Psoas muscle (tissue), 8 donors: ENCODE data around the gene CHST15. TPM values are rescaled to one million over a fixed set of nuclear protein-coding genes. Genes with fewer than 3 reads are reported as not detected.

Source experiments
- ATAC-seq, 4 donors: fragments of 200-7000 bp; cut with Tn5 transposase; one replicate each; pipeline ENCODE4 v1.9.1; 2020; ENCODE audit warnings: moderate library complexity in 3 of 4, mild to moderate bottlenecking in 2 of 4
- DNase-seq, 2 donors: peaks; one replicate each; pipeline ENCODE4 v3.0.0-alpha.2; 2020
- H3K27ac ChIP-seq: fragments of 200-600 bp; one replicate; pipeline ENCODE4 v1.8.0; 2022
- H3K27me3 ChIP-seq, 3 donors: fragments of 200-600 bp in 1 of 3; one replicate each; pipeline versions ENCODE4 v1.6.1 to v1.8.0; 2013 to 2022; ENCODE audit warnings: low read length in 2 of 3, mild to moderate bottlenecking in 2 of 3, moderate library complexity in 1 of 3; ENCODE audit not compliant: insufficient read depth in 3 of 3
- H3K36me3 ChIP-seq, 2 donors: fragments of 200-600 bp in 1 of 2; one replicate each; pipeline versions ENCODE4 v1.6.1 to v1.8.0; 2013 to 2022; ENCODE audit warnings: low read depth in 1 of 2, mild to moderate bottlenecking in 1 of 2, moderate library complexity in 1 of 2; ENCODE audit not compliant: insufficient read depth in 1 of 2
- H3K4me1 ChIP-seq: fragments of 200-600 bp; one replicate; pipeline ENCODE4 v1.8.0; 2022
- H3K4me3 ChIP-seq: fragments of 200-600 bp; one replicate; pipeline ENCODE4 v1.8.0; 2022; ENCODE audit warnings: mild to moderate bottlenecking
- H3K9me3 ChIP-seq: fragments of 200-600 bp; one replicate; pipeline ENCODE4 v1.8.0; 2022
- CTCF ChIP-seq: fragments of 200-600 bp; IDR thresholded peaks from one replicate; pipeline ENCODE4 v1.8.0; 2022; ENCODE audit warnings: antibody characterized with exemption
- WGBS, 3 donors: extraction: QIAGEN DNeasy Blood & Tissue Kit; methylation state at CpG; one replicate each; pipeline versions ENCODE4 v1.1.6 to v1.1.7; 2013; 5-methylcytosine and 5-hydroxymethylcytosine counted together
- intact Hi-C, 2 donors: fragments of 100-400 bp; cut with DNase I; formaldehyde crosslinking; loops; one replicate each; pipeline versions ENCODE4 v1.11.0 to v1.14.2; 2022
- polyA plus RNA-seq, 3 donors: library from polyadenylated mRNA; stranded (reverse); fragments of 200-250 nt; gene quantifications; one replicate each; pipeline ENCODE4 v1.2.3, GENCODE V29; 2013
- total RNA-seq, 4 donors: library from RNA; stranded (reverse); fragmentation: NEBNext Ultra II Directional in 2 of 4; extraction: Animal tissue kit (Norgen Biotek cat#: 25700) in 2 of 4; gene quantifications; one replicate each; pipeline versions ENCODE4 v1.2.1 to v1.2.4, GENCODE V29; 2021 to 2023
- donor health status: healthy with polysubstance abuse.
- donor health status: DM: no; HTN: no; CAD: no; lungs with moderate emphysema.
- donor health status: Bipolar disorder and iron deficiency.
- donor health status: healthy.
- donor health status: DM: yes; HTN: yes; CAD: no.
- donor health status: DM: no; HTN: no; CAD: no.
- donor health status: DM: no; HTN: no; CAD: no.
- donor health status: DM: yes; HTN: yes; CAD: no.

Gene CHST15
- total and polyA plus RNA-seq, 7 donors: 3.6 to 39.2 (median 10.4) TPM

DNA sequence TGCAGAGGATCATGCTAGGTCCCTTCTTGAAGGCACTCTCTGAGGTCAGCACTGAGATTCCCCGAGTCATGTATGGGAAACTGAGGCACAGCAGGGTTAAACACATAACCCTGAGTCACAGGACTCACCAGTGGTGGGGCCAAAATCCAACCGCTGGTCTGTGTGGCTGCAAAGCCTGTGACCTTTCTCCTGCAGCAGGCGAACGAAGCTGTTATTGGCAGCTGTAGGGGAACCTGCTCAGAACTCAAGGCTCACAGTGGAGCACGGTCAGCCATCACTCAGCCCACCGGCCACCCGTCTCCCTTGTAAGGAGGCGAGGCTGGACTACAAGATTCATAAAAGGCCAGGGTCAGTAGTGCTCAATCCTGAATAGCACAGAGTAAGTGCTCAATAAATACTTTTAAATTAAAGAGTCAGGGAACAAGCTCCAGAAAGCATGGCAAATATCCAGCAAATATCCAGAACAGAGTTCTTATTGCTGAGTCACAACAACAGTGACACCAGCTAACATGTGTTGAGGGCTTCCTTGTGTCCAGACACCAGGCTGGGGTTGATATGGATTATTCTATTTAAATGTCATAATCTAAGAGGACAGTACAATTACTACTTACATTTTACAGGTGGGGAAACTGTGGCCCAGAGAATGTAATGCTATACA is 34.9 kb downstream of the CHST15 start:
- Histone ChIP-seq H3K36me3 (no peaks in the 10 kb centered on the region), H3K4me3 (no peak overlapping the region), H3K27me3 (no peaks in the 10 kb centered on the region), H3K9me3 (no peaks in the 10 kb centered on the region), H3K27ac (no peak overlapping the region), H3K4me1 (peaks cover 7% of the 10 kb centered on the region)
- 72 to 91% (median 88%) methylated on average over 8 of the region's 8 CpGs for WGBS, 3 donors
- no peak for TF ChIP-seq CTCF
- intact Hi-C loops: loop anchor here in 1 of 2 donors (5.0 kb wide), 1 partner anchor 34 kb away; the partner anchor contains the start of gene CHST15
- DNase-seq: no peak
- ATAC-seq: no peak

- Histone ChIP-seq H3K4me3 (no peak overlapping the region), H3K27me3 (no peaks in the 10 kb centered on the region), H3K4me1 (peaks cover 7% of the 10 kb centered on the region), H3K27ac (no peak overlapping the region), H3K36me3 (no peaks in the 10 kb centered on the region), H3K9me3 (no peaks in the 10 kb centered on the region)
- DNase-seq (no peak), ATAC-seq (no peak)
- no peak for TF ChIP-seq CTCF
- intact Hi-C loops: loop anchor here in 1 of 2 donors (5.0 kb wide), 1 partner anchor 35 kb away; the partner anchor contains the start of gene CHST15
- 63 to 71% (median 67%) methylated on average over 6 of the region's 6 CpGs for WGBS, 3 donors
Observed at GRCh38 chr10:124057601-124058000, 35.8 kb downstream of the CHST15 start.

- Histone ChIP-seq H3K27ac (no peak overlapping the region), H3K36me3 (no peaks in the 10 kb centered on the region), H3K4me3 (no peak overlapping the region), H3K4me1 (peaks cover 7% of the 10 kb centered on the region), H3K27me3 (no peaks in the 10 kb centered on the region), H3K9me3 (no peaks in the 10 kb centered on the region)
- intact Hi-C loops: loop anchor here in 1 of 2 donors (5.0 kb wide), 1 partner anchor 36 kb away; the partner anchor contains the start of gene CHST15
- peak in 2 of 4 donors; percentile 14 to 21 for ATAC-seq
- 78 to 93% (median 92%) methylated on average over 26 to 29 of the region's 29 CpGs for WGBS, 3 donors
- no peak for TF ChIP-seq CTCF
- no peak for DNase-seq
Observed at GRCh38 chr10:124056337-124056980, 36.9 kb downstream of the CHST15 start.

- H3K27ac ChIP-seq: no peak overlapping the region
- peaks cover 7% of the 10 kb centered on the region for H3K4me1 ChIP-seq
- DNase-seq (no peak), ATAC-seq (peak in 3 of 4 donors; percentile 34 to 53 (median 47))
- no peaks in the 10 kb centered on the region for H3K27me3 ChIP-seq
- intact Hi-C loops: no loop called here
- H3K4me3 ChIP-seq: no peak overlapping the region
- H3K36me3 ChIP-seq: no peaks in the 10 kb centered on the region
- H3K9me3 ChIP-seq: no peaks in the 10 kb centered on the region
- TF ChIP-seq CTCF: no peak
- WGBS, 3 donors: 5 to 28% (median 8%) methylated on average over 2 of the region's 2 CpGs
Observed at GRCh38 chr10:124053971-124054370, 39.4 kb downstream of the CHST15 start.
